ENCODE data around the gene ZNF516. TPM values are rescaled to one million over a fixed set of nuclear protein-coding genes. Genes with fewer than 3 reads are reported as not detected.
A peak's percentile ranks its signal among the peaks of the same experiment; 100 is the strongest.

ZNF516 gene
- total RNA-seq, 1 donor from 2014 or later: 28.0 TPM

DNA sequence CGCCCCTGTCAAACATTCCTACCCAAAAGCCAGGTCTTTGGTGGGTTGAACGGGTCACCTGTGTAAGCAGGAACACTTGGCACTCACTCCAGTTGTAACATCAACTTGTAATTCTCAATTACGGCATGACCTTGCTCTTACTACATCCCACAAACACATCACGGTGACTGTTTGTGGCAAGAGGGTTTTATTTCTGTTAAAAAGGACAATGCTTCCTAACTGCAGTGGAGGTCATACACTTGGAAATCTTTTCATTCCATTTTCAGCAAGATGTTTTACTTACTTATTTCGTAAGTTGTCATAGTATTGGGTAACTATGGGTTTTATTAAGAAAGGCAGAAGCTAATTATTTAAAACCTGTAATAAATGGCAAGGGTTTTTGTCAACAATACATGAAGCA is 126.1 kb downstream of the ZNF516 start:
- peaks cover 26% of the 10 kb centered on the region for H3K36me3 ChIP-seq
- H3K4me3 ChIP-seq: no peak overlapping the region
- intact Hi-C loops (cut with DNase I): no loop called here
- H3K27me3 ChIP-seq: no peaks in the 10 kb centered on the region
- H3K27ac ChIP-seq: no peak overlapping the region
- TF ChIP-seq, protein P1, sequence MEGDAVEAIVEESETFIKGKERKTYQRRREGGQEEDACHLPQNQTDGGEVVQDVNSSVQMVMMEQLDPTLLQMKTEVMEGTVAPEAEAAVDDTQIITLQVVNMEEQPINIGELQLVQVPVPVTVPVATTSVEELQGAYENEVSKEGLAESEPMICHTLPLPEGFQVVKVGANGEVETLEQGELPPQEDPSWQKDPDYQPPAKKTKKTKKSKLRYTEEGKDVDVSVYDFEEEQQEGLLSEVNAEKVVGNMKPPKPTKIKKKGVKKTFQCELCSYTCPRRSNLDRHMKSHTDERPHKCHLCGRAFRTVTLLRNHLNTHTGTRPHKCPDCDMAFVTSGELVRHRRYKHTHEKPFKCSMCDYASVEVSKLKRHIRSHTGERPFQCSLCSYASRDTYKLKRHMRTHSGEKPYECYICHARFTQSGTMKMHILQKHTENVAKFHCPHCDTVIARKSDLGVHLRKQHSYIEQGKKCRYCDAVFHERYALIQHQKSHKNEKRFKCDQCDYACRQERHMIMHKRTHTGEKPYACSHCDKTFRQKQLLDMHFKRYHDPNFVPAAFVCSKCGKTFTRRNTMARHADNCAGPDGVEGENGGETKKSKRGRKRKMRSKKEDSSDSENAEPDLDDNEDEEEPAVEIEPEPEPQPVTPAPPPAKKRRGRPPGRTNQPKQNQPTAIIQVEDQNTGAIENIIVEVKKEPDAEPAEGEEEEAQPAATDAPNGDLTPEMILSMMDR (IDR thresholded peaks at IDR 0.05): no peak
- no peaks in the 10 kb centered on the region for H3K4me1 ChIP-seq
- DNase-seq: no peak
- no peaks in the 10 kb centered on the region for H3K9me3 ChIP-seq
- ATAC-seq: no peak

DNA sequence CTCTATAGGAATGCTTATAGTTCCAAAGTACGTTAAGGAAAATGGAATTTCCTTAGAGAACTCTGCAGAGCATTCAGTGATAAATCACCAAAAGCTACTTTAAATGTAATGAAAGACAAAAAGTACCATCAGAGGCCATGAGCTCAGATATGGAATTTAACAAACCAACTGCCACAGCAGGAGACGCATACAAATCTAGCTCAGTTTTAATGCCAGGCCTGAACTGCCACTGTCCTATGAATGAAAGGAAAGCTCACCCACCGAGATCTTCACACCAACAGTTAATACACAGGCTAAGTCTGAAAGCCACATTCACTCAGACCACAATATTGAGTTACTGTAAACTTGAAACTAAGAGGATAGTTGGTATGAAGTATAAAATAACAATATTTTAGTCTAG is 126.8 kb downstream of the ZNF516 start:
- DNase-seq: no peak
- no peak for ATAC-seq
- Histone ChIP-seq H3K4me3 (no peak overlapping the region), H3K36me3 (peaks cover 26% of the 10 kb centered on the region), H3K27ac (no peak overlapping the region), H3K9me3 (no peaks in the 10 kb centered on the region), H3K4me1 (no peaks in the 10 kb centered on the region), H3K27me3 (no peaks in the 10 kb centered on the region)
- intact Hi-C loops (cut with DNase I): no loop called here
- TF ChIP-seq, protein P1 (IDR thresholded peaks at IDR 0.05): no peak

DNA sequence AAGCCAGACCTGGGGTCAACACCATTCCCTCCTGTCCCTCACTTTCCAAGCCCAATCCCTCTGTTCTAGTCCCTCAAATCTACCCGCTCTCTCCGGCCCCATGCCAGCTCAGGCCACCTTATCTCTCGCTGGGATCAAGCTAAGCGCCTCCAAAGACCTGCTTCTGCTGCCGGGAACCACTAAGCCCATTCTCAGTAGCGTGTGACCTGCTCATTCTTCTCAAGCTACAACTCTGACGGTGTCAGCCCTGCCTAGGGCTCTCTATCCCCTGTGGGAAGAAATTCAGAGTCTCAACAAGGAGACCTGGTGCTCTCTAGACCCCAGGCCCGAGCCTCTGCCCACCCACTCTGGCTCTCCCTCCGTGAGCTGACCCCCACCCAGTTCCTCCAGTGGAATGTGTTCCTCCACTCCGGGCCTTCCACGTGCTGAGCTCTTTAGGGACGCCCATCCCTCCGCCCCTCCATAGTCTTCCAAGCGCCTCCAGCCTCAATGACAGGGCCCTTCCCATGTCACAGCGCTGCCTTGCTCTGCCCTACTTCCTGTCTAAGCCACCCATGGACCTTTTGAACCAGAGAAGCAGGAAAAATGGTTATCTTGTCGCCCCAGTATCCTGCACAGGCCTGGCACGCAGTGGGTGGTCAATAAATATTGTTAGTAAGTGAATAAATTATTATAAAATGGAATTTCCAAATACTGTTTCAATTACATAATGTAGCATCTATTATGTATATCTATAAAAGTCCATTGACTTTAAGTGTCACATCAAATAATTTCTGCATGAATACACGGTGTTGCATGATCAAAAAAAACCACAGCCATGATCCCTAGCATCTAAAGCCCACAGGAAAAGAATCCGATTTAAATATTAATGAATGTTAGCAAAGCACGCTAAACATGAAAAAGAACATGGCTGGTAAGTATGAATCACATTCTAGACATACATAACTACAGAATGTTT is 127.6 kb downstream of the ZNF516 start:
- ATAC-seq: peak; percentile 9
- H3K27me3 ChIP-seq: no peaks in the 10 kb centered on the region
- no peak overlapping the region for H3K27ac ChIP-seq
- TF ChIP-seq, protein P1 (IDR thresholded peaks at IDR 0.05): no peak
- H3K36me3 ChIP-seq: peaks cover 28% of the 10 kb centered on the region
- H3K9me3 ChIP-seq: no peaks in the 10 kb centered on the region
- no peak overlapping the region for H3K4me3 ChIP-seq
- intact Hi-C loops (cut with DNase I): no loop called here
- DNase-seq: no peak
- H3K4me1 ChIP-seq: no peaks in the 10 kb centered on the region

DNA sequence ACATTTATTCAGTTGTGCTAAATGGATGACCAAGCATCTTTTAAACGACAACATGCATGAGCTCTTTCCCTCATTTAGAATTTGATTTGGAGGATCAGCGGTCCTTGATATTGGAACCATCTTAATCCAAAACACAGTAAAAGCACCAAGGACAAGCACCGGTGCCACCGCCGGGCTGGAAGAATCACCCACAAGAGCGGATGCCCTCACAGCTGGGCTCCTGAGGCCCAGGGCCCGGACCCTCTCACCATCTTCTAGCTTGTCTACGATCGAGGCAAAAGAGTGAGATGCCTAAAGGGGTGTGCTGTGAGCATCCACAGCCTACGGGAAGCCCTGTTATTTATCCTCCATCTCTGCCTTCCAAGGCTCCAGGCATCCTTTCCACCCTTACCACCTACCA is 129.5 kb downstream of the ZNF516 start:
- no peak for DNase-seq
- TF ChIP-seq, protein P1 (IDR thresholded peaks at IDR 0.05): no peak
- intact Hi-C loops (cut with DNase I): no loop called here

DNA sequence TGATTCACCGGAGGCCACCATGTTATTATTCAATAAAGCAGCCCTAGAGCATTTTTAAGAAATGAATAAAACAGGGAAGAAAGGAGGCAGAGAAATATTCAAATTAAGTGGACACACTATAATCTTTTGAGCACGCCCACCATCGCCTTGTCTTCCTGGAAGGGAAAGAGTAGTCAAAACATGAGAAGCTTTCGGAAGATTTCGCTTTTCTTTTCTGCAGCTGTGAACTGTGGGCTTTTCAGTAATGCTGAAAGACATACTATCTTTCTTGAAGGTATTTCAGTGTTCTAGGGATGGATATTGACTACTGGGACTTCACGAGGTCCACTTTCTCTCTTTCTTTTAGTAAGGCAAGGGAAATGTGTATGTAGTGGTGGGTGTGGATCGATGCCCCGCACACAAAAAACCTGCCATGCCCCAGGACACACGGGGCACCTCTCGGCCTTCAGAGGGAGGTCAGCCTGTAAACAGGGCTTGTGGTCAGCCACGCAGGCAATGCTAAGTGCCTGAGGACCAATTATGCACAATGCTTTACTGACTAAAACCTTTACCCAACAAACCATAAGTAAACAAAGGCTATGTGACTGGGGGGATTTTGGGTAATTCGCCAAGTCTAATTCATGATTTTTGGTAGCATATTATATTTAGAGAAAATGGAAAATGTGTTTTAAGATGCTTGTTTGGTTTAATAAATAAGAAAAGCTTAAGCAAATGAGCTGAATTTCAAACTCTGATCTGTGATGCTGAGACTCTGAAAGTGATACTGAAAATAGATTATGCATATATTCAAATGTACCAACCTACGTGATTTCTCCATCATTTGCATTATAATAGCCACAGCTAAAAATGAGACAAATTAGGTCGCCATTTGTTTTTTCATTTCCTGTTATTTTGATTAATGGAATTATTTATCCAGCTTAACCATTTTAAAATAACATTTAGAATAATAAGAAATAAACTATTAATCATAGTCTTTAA is 130.5 kb downstream of the ZNF516 start:
- H3K27ac ChIP-seq: no peak overlapping the region
- ATAC-seq: no peak
- no peak for DNase-seq

More for the DNA sequence above, 129.5 kb downstream of the ZNF516 start:
- no peak for ATAC-seq
- H3K27ac ChIP-seq: no peak overlapping the region
- H3K36me3 ChIP-seq: peaks cover 34% of the 10 kb centered on the region
- no peaks in the 10 kb centered on the region for H3K27me3 ChIP-seq
- H3K4me1 ChIP-seq: no peaks in the 10 kb centered on the region
- H3K9me3 ChIP-seq: no peaks in the 10 kb centered on the region
- H3K4me3 ChIP-seq: no peak overlapping the region

More for the DNA sequence above, 130.5 kb downstream of the ZNF516 start:
- Histone ChIP-seq H3K27me3 (no peaks in the 10 kb centered on the region), H3K4me3 (no peak overlapping the region), H3K36me3 (peaks cover 29% of the 10 kb centered on the region), H3K9me3 (no peaks in the 10 kb centered on the region), H3K4me1 (no peaks in the 10 kb centered on the region)
- TF ChIP-seq, protein P1 (IDR thresholded peaks at IDR 0.05): no peak
- intact Hi-C loops (cut with DNase I): no loop called here

Data from upper lobe of right lung (tissue), 1 donor.